DMS79 treated with DMSO at 0.1 percent for 48 hours (cell line): ENCODE results near the gene USP20.
"Not testable (repeated sequence)": the region's sequence is repeated elsewhere in the genome, so short reads cannot be mapped to it uniquely, and the experiment has no call there.

Experiments
- DNase-seq: peaks from one replicate; lab custom pipeline; 2025; lab: John Stamatoyannopoulos, UW

Gene USP20

DNA sequence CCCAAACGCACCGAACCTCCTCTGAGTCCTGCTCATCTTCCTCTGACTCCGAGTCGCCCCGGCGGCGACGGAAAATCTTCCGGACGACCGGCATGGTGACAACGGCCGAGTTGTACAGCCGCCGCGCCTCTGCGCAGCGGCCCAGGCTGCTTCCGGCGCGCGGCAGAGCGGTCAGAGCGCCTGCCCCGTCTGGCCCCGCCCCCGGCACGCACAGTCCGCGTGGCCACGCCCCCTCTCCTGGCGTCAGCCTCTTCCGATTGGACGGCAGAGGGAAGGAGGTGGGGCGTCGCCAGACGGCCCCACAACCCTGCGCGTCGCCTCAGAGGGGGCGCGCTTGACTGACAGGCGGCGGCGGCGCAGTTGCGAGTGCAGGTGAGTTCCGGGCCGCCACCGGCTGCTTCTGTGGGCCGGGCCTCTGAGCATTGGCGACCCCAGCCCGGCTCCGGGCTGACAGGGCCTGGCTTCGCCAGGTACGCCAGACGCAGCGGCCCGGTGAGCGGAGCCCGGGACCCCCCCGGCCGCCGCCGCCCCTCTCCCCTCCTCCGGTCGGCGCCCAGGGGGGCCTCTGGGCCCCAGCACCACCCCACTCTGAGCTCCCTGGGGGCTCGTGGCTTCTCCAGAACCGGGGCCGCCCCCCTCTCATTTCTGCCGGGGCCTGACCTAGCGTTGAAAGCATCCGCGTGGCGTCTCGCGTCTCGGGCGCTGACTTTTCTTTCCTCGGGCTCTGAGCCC is at the start of gene USP20, which contains the start of gene C9orf78:
Gene USP20 (plus strand): TSS at position 331 of the 732 bp plus-strand sequence. CDS start 17,098 bp downstream, outside the sequence.
Gene C9orf78 (minus strand): TSS at position 148 of the 732 bp plus-strand sequence. CDS start 54 bp downstream, at position 94.
- peak; percentile 93 for DNase-seq

DNA sequence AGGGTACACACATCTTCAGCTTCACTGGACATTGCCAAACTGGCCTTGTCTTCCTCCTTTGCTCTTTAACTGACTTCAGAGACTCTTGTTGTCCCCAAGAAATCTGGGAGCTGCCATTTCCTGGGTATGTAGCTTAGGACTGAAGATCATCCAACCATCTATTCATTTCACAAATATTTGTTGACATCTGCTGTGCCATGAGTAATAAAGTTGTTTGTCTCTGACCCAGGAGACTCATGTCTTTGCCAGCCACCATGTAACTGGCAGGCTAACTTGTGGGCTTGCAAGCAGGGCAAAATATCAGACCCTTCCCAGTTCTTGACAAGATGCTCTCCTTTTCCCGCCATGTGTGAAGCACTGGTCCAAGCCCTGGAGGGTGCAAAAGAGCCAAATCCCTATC is 49.4 kb upstream of the USP20 start:
- no peak for DNase-seq

DNA sequence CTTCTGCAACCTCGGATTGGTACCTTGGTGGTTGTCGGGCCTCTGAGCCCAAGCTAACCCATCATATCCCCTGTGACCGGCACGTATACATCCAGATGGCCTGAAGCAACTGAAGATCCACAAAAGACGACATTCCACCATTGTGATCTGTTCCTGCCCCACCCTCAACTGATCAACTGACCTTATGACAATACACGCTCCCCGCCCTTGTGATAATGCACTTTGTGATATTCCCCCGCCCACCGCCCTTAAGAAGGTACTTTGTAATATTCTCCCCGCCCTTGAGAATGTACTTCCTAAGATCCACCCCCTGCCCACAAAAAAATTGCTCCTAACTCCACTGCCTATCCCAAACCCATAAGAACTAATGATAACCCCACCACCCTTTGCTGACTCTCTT is 48.8 kb upstream of the USP20 start:
- DNase-seq = no peak

DNA sequence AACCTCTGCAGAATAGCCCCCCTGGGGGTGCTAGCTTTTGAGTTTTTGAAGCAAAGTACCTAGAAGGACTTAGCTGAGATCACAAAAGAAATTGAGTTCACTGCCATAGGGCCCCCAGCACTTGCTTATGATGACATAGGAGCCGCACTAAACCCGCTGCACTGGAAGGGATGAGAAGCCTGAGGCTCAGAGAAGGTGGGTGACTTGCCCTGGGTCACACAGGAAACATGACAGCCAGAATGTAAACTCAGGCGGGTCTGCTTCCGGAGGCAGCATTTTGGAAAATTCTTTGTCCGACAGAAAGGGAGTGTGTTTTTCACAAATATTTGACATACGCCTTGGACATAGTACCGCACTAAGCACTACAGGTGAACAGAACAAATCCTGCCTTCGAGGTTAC is 40.7 kb upstream of the USP20 start:
- DNase-seq = no peak

DNA sequence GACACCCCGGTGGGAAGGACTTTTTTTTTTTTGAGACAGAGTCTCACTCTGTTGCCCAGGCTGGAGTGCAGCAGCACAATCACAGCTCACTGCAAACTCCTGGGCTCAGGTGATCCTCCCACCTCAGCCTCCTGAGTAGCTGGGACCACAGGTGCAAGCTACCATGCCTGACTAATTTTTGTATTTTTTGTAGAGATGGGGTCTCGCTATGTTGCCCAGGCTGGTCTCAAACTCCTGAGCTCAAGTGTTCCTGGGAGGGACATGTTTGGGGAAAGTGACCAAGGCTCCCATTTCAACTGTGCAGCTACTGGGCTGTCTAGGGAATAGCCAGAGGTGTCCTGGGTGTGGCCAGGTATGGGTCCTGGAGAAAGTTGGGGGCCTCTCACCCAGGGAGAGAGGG is 39.2 kb upstream of the USP20 start:
- DNase-seq = not testable (repeated sequence)

DNA sequence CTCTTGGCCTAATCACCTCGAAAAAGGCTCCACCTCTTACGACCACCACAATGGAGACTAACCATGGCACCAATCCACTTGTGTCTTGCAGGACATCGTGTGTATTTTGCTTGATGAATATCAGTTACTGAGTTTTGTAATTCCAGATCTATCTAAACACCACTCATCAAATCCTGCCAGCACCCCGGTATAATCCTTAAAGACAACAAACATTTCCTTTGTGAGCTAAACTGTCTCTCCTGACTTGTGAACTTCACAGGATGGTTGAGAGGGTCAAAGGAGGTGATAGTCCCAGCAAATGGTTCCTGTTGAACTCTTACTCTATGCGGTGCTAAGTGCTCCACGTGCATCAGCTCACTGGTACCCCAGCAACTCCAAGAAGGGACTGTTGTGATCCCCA is 36.3 kb upstream of the USP20 start:
- DNase-seq = no peak

DNA sequence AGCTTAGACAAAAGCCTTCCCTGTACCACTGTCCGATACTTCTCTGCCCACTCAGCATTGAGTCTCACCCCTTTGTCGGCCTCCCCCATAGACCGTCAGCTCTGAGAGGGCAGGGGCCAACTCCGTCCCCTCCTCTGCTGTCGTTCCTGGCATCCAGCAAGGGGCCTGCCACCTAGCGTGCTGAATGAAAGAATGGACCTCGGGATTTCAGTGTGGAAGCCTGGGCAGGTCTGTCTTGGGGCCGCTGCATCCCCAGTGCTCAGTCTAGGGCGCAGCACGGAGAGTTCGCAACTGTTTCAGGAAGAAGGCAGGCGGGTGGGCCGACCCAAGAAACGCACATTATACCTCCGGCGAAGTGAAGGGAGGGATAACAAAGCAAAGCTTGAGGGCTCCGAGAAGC is 33.8 kb upstream of the USP20 start:
- DNase-seq = no peak

DNA sequence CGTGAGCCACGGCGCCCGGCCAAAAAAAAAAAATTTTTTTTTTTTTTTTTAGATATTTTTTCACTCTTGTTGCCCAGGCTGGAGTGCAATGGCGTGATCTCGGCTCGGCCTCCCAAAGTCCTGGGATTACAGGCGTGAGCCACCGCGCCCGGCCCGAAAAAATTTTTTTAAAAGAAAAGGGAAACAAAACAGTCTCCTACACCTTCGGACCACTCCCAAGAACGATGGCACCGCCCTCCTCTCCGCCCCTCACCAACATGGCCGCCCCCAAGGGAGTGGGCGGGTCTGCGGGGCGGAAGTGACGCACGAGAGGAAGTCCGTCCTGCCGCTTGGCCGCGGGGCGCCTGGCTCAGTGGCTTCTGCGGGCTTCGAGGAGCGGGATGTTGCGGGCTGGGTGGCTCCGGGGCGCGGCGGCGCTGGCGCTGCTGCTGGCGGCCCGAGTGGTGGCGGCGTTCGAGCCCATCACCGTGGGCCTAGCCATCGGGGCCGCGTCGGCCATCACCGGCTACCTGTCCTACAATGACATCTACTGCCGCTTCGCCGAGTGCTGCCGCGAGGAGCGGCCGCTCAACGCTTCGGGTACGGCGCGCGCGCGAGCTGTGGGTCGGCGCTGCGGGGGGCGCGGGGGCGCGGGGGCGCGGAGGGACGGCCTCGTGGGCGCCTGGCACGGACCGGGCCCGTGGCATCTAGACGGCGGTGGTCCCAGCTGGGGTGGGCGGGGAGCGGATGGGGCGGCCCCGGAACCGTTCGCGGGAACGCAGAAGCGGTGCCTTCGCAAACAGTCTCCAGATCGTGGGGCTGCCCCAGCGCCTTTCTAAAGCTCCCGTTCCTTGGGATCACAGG is 32.2 kb upstream of the USP20 start, which contains the start of gene TOR1B:
Gene TOR1B (plus strand): TSS at position 352 of the 843 bp plus-strand sequence. CDS start 29 bp downstream, at position 381.
- DNase-seq = peak; percentile 89

DNA sequence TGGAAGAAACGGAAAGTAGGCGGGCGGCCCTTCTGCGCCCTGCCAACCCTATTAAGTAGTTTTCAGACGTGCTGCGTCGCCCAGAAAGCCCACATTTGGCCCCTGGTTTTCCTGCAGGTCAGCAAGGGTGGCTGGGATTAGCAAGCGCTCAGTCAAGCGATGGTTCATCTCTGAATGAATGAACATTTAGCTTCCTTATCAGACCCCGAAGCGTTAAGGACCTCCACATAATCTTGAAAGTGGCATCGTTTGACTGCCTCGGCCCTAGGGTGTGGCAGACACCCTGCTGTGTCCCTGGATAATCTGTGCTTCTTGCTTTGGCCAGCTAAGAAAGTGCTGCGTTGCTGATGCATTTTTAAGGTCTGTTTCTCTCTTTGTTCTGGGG is 31.6 kb upstream of the USP20 start:
- DNase-seq = no peak

DNA sequence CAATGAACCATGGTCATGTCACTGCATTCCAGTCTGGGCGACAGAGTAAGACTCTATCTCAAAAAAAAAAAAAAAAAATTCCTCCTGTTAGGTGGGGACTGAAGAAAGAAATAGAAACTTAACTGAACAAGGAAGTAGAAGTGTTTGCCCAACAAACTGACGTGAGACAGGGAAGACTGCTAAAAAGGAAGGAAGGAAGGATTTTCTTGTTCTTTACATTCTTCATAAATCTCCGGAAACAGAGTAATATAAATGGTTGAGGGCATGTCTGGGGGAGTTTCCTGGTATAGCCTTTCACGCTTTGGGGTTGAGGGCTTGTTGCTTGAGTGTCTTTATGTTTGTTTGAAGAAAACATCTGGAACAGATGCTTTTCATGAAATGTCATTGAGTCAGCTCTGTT is 29.2 kb upstream of the USP20 start:
- no peak for DNase-seq

DNA sequence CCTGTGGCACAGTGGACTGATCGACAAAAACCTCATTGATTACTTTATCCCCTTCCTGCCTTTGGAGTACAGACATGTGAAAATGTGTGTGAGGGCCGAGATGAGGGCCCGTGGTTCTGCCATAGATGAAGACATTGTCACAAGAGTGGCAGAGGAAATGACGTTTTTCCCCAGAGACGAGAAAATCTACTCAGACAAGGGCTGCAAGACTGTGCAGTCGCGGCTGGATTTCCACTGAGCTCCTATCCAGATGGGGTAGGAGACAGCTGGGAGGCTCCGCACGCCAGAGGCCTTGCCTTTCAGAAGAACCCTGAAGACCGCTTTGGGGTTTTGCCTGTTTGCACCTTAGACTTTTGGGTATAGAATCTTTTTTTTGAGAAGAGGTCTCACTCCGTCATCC is 25.9 kb upstream of the USP20 start:
- no peak for DNase-seq

DNA sequence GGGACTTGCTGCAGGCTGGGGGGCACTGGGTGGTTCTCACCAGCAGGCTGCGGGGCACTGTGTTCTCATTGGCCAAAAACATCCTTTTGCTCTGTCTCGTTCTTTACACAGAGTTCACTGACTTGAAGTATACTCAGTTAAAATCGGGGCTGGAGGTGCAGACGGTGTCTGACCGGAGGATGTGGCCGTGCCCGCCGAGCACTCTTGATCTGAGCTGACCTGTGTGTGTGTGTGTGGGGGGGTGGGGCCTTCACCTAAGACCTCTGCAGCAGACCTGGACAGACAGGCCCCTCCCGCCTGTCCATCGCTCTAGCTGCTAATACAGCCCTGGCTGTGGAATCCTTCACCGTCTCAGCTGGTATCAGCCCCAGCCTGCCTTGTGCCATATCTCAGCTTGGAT is 25.1 kb upstream of the USP20 start:
- DNase-seq = no peak

DNA sequence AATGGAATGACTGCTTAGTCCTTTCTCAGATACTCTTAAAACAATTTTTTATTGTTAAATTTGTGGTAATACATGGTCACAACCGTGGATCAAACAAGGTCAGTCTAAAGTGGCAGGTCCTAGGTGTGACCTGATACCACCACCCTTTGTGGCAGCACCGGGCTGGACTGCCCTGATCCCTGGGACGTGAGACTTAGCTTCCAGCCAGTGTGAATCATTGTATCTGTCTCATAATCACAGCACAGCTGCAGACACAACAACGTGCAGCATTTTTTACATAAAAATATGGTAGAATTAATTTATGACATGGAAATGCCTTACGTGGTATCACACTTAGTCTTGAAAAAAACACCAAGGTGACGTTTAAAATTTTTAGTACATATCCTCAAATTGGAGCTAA is 24.5 kb upstream of the USP20 start:
- no peak for DNase-seq

DNA sequence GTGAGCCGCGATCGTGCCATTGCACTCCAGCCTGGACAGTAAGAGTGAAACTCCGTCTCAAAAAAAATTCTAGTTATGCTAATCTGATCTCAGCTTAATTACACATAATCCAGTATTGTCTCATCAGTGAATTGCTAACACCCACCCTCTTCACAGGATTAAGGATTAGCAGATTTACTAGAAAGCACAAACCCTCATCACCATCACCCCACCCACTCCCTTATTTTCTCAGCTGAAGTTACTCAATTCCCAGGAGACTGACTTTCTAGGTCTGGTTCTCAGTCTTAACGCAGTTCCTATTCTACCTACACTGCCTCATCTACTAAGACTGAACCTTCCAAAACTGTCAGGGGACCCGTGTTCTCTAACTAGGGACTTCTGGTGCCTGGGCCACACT is 23.3 kb upstream of the USP20 start:
- DNase-seq = no peak

DNA sequence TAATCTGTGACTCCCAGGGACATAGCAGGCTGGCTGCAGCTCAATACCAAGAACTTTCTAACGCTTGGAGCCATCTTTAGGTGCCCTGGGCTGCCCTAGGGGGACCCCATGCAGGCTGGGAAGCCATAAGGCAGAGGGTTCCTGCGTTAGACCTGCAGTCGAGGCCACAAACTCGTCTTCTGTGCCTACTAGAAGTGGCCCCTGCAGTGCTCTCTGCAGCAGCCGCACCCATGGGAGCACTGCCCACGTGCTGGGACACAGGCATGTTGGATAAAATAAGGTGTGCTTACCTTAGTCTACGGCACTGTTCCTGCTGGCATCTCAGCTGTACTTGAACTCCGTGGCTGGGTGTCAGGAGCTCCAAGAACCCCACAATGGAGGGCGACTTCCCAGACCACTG is 22.9 kb upstream of the USP20 start:
- no peak for DNase-seq

DNA sequence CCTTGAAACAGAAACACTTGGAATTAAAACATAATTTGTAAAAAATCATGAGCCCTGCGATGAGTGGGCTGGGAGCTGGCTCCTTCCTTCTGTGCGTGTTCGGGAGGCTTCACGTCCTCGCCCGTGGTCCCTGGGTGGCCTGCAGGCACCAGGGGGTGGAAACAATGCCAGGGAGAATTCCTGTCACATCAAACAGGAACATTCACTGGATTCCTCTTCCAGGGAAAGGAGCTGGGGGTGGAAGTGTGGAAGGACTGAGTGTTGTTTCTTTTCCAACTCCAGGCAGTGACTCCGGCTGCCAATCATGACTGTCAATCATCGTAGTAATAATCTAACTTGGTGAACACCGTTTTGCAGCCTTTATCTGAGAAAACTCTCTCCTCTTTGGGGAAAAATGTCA is 21.6 kb upstream of the USP20 start:
- DNase-seq = no peak

DNA sequence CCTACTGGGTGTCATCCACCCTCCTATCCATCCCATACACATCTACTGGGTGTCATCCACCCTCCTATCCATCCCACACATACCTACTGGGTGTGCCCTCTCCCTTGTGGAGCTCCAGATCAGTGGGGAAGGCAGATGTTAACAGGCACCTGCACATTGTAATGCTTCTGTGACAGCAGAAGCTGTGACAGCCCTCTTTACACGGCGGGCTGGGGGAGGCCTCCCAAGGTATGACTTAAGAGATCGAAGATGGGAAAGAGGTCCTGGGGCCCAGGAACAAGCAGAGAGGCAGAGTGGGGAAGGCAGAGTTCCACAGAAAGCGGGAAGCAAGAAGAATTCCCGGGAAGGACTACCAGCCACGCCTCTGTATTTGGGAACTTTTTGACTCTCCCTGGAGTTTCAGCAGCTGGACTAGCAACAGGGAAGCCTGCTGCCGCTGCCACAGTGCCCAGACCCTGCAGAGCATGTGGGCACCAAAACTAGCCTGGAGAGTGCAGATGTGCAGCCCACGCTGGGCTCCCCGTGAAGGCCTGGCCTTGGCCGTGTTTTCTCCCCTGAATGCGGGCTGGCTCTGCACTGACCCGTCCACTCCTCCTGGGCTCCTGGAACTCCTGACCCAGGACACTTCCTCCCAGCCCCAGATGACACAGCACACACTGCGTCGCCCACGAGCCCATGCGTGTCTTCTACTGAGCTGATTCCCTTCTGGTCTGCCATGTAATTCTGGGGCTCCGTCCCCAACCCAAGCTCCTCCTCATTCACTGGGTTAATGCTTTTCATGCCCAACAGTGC is 20.6 kb upstream of the USP20 start:
- DNase-seq = no peak

DNA sequence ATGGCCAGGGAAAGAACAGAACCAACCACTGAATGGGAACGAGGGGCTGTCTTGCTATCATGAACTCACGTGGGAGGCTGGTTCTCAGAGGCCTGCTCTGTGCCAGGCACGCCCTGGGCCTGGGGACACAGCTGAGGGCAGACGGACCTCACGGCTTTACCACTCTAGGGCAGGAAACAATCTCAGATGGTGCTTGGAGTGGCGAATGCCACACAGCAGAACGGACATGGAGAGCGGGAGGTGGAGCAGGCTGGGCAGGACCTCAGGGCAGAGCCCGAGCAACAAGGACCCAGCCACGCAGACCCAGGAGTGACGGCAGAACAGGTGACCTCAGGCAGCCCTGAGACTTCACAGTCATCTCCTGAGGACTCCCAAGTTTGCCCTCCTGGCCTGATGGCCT is 20.0 kb upstream of the USP20 start:
- DNase-seq = no peak

DNA sequence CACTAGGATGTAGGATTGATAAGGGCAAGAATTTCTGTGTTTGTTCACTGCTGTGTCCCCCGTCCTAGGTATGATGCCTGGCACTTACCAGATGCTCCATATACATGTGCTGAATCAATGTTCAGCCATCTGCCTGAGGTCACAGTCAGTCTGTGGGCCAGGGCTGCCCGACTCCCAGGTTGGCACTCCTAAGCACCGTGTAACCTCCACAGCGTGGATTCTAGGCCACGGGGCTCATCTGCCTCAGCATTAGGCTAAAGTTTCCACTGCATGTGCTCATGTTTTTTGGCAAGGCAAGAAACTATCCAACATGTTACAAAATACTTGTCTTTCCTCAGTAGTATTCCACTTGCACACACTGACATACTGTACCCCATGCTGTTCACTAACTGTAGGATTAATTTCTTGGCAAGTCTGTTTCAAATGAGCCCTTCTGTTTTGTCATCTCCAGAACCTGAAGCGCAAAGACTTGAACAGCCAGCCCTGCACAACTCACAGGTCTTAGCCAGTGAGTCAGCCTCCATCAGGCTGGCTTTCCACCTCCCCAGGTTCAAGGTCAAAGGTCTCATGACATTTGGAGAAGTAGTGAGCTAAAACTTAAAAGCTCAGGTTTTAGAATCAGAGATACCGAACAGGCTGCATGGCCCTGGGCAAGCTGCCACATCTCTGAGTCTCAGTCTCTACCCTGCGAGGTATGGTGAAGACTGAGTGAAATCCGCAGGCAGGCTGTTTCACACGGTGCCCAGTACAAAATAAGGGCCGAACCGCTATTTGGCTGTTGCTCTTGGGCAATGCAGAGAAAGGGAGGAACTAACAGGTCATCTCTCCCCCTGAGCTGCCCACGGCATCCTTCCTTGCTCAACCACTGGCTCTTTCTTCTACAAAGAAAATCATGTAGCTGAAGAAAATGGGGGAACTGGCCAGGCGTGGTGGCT is 18.5 kb upstream of the USP20 start:
- no peak for DNase-seq

DNA sequence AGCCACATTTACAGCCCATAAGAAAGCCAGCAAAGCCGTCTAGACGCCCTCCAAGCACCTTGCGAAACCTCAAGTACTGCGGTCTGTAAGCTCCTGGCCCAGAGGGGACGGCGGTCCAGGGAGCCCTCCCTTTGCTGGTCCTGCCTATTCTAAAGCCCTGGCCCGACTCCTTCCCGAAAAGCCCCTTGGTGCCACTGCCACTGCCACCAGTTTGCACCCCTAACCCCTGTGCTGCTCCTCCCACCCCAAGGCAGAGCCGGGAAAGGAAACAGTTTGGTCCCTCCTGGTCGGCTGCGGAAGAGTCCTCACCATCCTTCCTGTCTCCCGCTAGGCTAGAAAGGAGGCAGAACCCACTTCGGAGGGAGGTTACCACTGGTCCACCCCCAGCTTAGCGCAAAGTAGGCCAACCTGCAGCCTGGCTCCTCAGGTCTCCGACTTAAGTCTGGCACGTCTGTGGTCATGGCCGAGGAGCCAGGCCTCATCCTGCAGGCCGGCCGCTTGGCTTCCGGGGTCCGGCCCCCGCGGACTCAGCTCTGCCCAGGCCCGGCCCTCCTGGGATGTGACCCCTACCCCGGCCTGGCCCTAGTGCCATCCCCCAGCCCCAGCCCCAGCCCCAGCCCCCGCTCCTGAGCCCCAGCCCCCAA is 12.2 kb upstream of the USP20 start:
- DNase-seq = no peak

DNA sequence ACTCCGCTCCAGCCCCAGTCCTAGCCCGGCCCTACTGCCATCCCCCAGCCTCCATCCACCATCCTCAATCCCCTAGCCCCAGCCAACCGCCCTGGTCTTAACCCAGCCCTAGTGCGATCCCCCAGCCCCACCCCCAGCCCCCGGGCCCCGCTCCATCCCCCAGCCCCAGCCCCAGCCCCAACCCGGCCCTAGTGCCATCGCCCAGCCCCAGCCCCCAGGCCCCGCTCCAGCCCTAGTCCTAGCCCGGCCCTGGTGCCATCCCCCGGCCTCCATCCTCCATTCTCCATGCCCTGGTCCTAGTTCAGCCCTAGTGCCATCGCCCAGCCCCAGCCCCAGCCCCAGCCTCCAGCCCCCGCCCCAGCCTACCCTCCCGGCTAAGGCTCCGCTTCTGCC is 11.7 kb upstream of the USP20 start:
- no peak for DNase-seq
